ENCODE results near the gene SETDB2. TPM values are rescaled to one million over a fixed set of nuclear protein-coding genes. Genes with fewer than 3 reads are reported as not detected.
A peak's percentile ranks its signal among the peaks of the same experiment; 100 is the strongest.

Gene SETDB2
- total RNA-seq, 2 experiments from 2014 or later: 11.3 to 11.5 TPM

DNA sequence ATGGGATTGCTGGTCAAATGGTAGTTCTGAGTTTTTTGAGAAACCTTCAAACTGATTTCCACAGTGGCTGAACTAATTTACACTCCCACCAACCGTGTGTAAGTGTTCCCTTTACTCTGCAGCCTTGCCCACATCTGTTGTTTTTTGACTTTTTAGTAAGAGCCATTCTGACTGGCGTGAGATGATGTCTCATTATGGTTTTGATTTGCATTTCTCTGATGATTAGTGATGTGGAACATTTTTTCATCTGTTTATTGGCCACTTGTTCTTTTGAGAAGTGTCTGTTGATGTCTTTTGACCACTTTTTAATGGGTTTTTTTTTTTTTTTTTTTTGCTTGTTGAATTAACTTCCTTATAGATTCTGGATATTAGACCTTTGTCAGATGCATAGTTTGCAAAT is 4.5 kb upstream of the SETDB2 start:
- TF ChIP-seq, protein P1, sequence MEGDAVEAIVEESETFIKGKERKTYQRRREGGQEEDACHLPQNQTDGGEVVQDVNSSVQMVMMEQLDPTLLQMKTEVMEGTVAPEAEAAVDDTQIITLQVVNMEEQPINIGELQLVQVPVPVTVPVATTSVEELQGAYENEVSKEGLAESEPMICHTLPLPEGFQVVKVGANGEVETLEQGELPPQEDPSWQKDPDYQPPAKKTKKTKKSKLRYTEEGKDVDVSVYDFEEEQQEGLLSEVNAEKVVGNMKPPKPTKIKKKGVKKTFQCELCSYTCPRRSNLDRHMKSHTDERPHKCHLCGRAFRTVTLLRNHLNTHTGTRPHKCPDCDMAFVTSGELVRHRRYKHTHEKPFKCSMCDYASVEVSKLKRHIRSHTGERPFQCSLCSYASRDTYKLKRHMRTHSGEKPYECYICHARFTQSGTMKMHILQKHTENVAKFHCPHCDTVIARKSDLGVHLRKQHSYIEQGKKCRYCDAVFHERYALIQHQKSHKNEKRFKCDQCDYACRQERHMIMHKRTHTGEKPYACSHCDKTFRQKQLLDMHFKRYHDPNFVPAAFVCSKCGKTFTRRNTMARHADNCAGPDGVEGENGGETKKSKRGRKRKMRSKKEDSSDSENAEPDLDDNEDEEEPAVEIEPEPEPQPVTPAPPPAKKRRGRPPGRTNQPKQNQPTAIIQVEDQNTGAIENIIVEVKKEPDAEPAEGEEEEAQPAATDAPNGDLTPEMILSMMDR (IDR thresholded peaks at IDR 0.05): no peak
- Mint-ChIP-seq H3K27me3 (no peaks in the 10 kb centered on the region), H3K4me3 (no peak overlapping the region), H3K27ac (no peak overlapping the region), H3K36me3 (ENCODE audit: low read depth) (peaks cover 2% of the 10 kb centered on the region), H3K9me3 (no peaks in the 10 kb centered on the region), H3K4me1 (ENCODE audit: low read depth) (peaks cover 15% of the 10 kb centered on the region)
- POLR2A ChIA-PET: no interaction called here
- ATAC-seq (no peak), DNase-seq (no peak)
- CTCF ChIA-PET: no interaction called here
- intact Hi-C loops (cut with micrococcal nuclease): no loop called here

DNA sequence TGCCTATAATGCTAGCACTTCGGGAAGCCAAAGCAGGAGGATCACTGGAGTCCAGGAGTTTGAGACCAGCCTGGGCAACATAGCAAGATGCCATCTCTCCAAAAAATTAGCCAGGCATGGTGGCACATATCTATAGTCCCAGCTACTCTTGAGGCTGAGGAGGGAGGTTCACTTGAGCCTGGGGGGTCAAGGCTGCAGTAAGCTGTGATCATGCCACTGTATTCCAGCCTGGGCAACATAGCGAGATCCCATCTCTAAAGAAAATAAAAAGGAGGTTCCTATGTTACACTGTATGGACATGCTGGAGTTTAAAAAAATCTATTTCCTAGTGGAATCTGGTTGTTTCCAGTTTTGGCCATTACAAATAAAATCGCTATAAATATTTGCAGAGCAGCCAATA is 2.8 kb upstream of the SETDB2 start:
- Mint-ChIP-seq H3K9me3 (no peaks in the 10 kb centered on the region), H3K4me1 (ENCODE audit: low read depth) (peaks cover 20% of the 10 kb centered on the region), H3K4me3 (no peak overlapping the region), H3K27ac (no peak overlapping the region), H3K36me3 (ENCODE audit: low read depth) (peaks cover 4% of the 10 kb centered on the region), H3K27me3 (no peaks in the 10 kb centered on the region)
- TF ChIP-seq, protein P1 (IDR thresholded peaks at IDR 0.05): no peak
- intact Hi-C loops (cut with micrococcal nuclease): no loop called here
- POLR2A ChIA-PET: no interaction called here
- DNase-seq (no peak), ATAC-seq (no peak)
- CTCF ChIA-PET: no interaction called here

DNA sequence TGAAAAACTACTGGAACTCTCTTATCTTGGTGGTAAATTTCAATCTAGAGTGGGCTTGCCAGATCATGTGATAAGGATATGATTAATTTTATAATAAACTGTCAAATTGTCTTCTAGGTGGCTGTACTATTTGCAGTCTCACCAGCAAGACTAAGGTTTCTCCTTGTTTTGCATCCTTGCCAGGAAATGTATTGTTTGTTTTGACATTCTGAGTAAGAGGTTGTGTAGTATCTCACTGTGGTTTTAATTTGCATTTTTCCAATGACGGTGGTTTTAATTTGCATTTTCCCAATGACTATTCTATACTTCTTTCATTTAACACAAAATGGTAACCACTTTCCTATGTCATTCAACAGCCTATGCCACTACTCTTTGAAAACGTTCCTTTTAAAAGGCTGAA is 2.2 kb upstream of the SETDB2 start:
- no peak for DNase-seq
- no peak overlapping the region for H3K4me3 Mint-ChIP-seq
- POLR2A ChIA-PET: no interaction called here
- ATAC-seq: no peak
- H3K27ac Mint-ChIP-seq: no peak overlapping the region
- H3K4me1 Mint-ChIP-seq (ENCODE audit: low read depth): peaks cover 24% of the 10 kb centered on the region
- TF ChIP-seq, protein P1 (IDR thresholded peaks at IDR 0.05): no peak
- intact Hi-C loops (cut with micrococcal nuclease): loop anchor here (2.0 kb wide), 1 partner anchor 55 kb away; no protein-coding TSS in a partner anchor
- no peaks in the 10 kb centered on the region for H3K9me3 Mint-ChIP-seq
- H3K27me3 Mint-ChIP-seq: no peaks in the 10 kb centered on the region
- CTCF ChIA-PET: no interaction called here
- peaks cover 6% of the 10 kb centered on the region for H3K36me3 Mint-ChIP-seq (ENCODE audit: low read depth)

DNA sequence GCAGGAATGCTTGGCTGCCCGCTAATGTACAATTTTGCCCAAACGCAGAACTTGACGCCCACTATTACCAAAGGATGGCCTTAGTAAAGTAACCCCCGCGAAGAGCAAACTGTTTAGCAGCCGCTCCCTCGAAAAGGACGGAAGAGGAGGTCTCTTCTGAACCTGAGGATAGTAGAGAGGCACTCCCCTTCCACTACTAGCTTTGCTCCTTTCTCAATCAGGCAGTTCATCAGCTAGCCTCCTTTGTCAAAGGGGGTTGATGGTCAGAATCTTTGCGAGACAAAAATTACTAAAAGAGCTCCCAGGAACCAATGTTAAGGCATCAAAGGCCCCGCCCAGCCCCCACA is 744 bp upstream of the SETDB2 start:
- intact Hi-C loops (cut with micrococcal nuclease): loop anchor here (2.0 kb wide), 1 partner anchor 53 kb away; no protein-coding TSS in a partner anchor
- Mint-ChIP-seq H3K9me3 (no peaks in the 10 kb centered on the region), H3K36me3 (ENCODE audit: low read depth) (peaks cover 6% of the 10 kb centered on the region), H3K4me3 (peak overlapping the region; percentile 89), H3K4me1 (ENCODE audit: low read depth) (peaks cover 37% of the 10 kb centered on the region), H3K27me3 (no peaks in the 10 kb centered on the region), H3K27ac (peak overlapping the region; percentile 95)
- ATAC-seq (no peak), DNase-seq (no peak)
- TF ChIP-seq, protein P1 (IDR thresholded peaks at IDR 0.05): no peak
- ChIA-PET CTCF (interaction anchor here (2.2 kb wide), 1 partner anchor 53 kb away, joined by 8 read pairs; the partner anchor contains the start of gene PHF11), POLR2A (interaction anchor here (1.1 to 3.8 kb wide), 6 partner anchors 10 to 145 kb away, joined by 3 to 47 read pairs (median 12); partner anchors contain the start of genes PHF11 and RCBTB1)

DNA sequence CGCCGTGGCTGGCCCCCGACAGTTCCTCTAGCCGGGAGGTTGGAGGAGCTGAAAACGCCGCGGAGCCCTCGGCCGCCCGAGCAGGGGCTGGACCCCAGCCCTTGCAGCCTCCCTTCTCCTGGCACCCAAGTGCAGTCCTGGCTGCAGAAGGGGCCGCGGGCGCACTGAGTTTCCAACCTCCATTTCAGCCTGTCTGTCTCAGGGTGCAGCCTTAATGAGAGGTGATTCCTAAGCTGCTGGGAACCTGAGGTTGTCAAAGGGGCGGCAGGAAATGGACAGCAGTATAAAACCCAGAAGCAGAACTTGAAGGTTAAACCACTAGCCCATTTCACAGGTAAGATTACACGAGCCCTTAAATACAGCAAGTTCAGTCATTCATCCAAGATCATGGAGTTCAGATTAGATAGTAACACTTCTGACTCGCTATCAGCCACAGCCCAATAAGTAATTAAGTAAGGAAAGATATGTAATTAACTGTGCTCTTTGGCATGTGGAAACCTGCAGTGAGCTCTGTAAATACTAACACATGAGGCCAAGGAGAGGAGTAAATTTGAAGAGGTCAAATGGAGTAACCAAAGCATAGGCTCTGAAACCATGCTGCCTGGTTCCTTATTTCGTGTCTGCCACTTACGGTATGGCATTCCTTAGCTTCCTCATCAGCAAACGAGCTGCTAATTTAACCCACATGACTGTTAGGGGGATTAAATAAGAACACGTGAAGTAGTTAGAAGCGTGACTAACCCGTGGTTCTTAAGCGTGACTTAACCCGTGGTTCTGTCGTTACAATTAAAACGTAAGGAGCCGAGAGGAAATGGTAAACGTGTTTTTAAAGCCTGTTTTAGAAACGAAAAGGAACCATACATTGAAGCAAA is 686 bp downstream of the SETDB2 start:
- Mint-ChIP-seq H3K27ac (peak overlapping the region; percentile 95), H3K27me3 (no peaks in the 10 kb centered on the region), H3K36me3 (ENCODE audit: low read depth) (peaks cover 14% of the 10 kb centered on the region), H3K4me1 (ENCODE audit: low read depth) (peaks cover 48% of the 10 kb centered on the region), H3K9me3 (no peaks in the 10 kb centered on the region), H3K4me3 (peak overlapping the region; percentile 89)
- POLR2A ChIA-PET: interaction anchor here (0.8 to 3.8 kb wide), 9 partner anchors 9 to 348 kb away, joined by 3 to 47 read pairs (median 3); partner anchors contain the start of genes KPNA3 and PHF11
- DNase-seq (peak; percentile 63), ATAC-seq (peak; percentile 14)
- TF ChIP-seq, protein P1 (IDR thresholded peaks at IDR 0.05): no peak
- CTCF ChIA-PET: interaction anchor here (0.9 to 2.2 kb wide), 7 partner anchors 15 to 348 kb away, joined by 3 to 8 read pairs (median 3); partner anchors contain the start of genes KPNA3 and PHF11
- intact Hi-C loops (cut with micrococcal nuclease): no loop called here
